Hippocampal formation (tissue), 2 donors: ENCODE results near the gene HCAR1.
"Not testable (repeated sequence)": the region's sequence is repeated elsewhere in the genome, so short reads cannot be mapped to it uniquely, and the experiment has no call there.

Source experiments
- DNase-seq, 2 donors: peaks; one replicate each; lab custom pipeline; 2025; lab: John Stamatoyannopoulos, UW

HCAR1 gene

DNA sequence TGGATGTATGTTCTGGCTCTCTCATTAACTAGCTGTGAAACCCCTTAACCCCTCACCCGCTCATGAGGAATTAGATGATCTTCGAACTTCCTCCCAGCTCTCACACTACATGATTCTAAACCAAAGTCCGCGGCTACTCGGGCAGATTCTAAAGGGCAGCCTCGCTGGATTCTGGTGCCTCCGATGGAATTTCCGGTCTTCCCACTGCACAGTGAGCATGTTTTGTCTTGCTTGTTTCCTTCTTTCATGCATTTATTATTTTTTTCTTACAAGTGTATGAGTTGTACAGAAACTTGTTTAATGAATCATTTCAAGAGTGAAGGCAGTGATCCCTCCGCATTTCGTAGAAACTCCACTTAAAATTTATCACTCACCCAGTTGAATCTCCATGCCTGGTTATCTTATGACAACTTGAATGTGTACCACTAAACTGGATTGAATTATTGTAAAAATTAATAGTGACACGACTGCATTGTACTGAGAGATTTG lies 9.5 kb downstream of the HCAR1 start:
- DNase-seq: no peak

DNA sequence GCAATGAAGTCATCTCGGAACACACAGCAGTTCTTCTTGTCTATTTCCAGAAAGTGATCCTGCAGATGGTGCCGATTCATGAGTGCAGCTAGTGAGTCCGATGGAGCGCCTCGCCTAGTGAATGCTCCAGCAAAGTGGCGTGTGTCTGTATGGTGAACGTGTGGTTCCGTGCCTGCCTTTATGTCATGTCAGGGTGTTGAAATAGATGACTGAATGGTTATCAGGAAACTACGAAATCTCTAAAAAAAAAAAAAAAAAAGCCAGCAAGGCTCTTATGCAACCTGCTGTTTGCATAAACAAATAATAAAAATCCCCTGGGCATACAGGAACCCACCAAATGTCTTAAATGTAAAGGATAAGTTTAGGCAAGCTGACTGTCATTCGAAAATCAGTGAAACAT lies 14.0 kb downstream of the HCAR1 start, which contains the start of gene HCAR3:
Gene HCAR3, minus strand, starts transcription at position 154 of the 400 bp plus-strand sequence. Its CDS starts 74 bp downstream, at position 80.
- not testable (repeated sequence) for DNase-seq

GRCh38 chr12:122715211-122715610 lies 15.4 kb downstream of the HCAR1 start:
- DNase-seq: not testable (repeated sequence)

GRCh38 chr12:122713491-122714188 lies 17.0 kb downstream of the HCAR1 start:
- DNase-seq: not testable (repeated sequence)

- not testable (repeated sequence) for DNase-seq
Observed at GRCh38 chr12:122711266-122711665, 19.4 kb downstream of the HCAR1 start.

GRCh38 chr12:122710341-122710740 lies 20.3 kb downstream of the HCAR1 start:
- not testable (repeated sequence) for DNase-seq

DNA sequence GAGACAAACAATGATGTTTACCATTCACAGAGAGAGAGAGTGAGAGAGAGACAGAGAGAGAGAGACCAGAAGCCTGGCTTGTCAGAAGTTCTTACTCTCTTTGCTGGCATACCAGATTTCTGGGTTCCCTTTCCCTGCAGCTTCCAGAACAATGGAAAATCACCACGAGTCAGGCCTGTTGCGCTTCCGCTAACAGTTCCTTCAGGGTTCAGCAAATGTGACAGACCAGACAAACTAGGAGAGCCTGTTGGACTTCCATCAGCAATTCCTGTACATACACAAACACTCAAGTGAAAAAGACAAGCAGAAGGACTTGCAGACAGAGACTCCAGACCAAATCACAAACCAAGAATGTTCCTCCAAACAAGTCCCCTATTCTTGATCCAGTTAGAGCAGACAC lies 21.4 kb downstream of the HCAR1 start:
- not testable (repeated sequence) for DNase-seq

- DNase-seq: not testable (repeated sequence)
Observed at GRCh38 chr12:122703841-122704240, 26.8 kb downstream of the HCAR1 start.

DNA sequence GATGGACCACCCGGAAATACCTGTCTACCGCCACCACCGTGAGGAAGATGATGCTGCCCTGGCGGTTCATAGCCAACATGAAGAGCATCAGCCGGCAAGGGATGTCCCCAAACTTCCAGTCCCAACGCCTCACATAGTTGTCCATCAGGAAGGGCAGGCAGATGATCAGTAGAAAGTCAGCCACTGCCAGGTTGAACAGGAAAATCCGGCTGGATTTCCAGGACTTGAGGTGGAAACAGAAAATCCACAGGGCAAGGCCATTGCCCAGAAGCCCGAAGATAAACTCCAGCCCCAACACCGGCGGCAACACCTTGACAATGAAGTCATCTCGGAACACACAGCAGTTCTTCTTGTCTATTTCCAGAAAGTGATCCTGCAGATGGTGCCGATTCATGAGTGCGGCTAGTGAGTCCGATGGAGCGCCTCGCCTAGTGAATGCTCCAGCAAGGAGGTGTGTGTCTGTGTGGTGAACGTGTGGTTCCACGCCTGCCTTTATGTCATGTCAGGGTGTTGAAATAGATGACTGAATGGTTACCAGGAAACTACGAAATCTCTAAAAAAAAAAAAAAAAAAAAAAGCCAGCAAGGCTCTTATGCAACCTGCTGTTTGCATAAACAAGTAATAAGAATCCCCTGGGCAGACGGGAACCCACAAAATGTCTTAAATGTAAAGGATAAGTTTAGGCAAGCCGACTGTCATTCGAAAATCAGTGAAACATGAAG lies 27.6 kb downstream of the HCAR1 start, which contains the start of gene HCAR2:
Gene HCAR2, minus strand, starts transcription at position 468 of the 722 bp plus-strand sequence. Its CDS starts 74 bp downstream, at position 394.
- not testable (repeated sequence) for DNase-seq

GRCh38 chr12:122701481-122701880 lies 29.2 kb downstream of the HCAR1 start:
- DNase-seq: not testable (repeated sequence)

DNA sequence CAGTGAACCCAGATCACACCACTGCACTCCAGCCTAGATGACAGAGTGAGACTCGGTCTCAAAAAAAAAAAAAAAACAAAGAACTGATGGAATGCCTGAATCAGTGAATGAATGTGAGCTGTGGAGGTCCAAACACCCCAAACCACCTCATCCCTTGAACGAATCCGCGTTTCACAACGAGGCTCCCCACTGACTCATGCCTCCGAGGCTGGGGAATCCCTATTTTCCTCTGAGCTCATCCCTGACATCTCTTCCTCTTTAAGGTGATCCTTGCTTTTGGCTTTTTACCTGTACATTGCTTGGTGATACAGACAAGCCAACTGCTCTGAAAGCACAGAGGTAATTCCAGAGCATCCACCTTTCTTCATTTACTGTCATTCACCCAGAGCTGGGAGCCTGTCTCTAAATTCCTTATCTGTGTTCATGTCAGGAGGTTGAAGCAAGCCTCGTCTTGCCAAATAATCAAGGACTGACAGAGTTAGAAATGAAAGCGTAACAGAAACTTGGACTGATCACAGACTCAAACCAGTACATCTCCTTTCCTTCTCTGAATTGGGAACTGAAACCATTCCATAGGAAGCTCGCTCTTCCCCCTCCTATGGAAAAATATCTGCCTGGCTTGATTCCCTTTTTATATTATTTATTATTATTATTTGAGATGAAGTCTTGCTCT lies 30.5 kb downstream of the HCAR1 start:
- DNase-seq: not testable (repeated sequence)

- not testable (repeated sequence) for DNase-seq
Observed at GRCh38 chr12:122696922-122697321, 33.7 kb downstream of the HCAR1 start.

DNA sequence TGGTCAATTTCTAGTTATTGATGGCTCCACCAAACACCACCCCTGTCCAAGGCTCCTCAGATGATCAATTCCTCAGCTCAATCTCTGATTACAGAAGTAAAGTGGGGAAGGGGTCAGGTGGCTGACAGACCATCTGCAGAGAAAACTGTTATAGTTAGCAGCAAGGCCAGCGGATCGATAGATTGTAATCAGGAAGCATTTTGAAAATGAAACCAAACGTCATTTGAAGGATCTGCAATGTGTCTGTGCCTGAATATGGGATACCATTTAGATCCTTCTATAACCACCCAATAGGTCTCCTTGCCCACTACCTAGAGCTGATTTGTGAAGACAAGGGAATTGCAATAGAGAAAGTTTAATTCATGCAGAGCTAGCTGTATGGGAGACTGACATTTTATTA lies 39.1 kb downstream of the HCAR1 start:
- no peak for DNase-seq

DNA sequence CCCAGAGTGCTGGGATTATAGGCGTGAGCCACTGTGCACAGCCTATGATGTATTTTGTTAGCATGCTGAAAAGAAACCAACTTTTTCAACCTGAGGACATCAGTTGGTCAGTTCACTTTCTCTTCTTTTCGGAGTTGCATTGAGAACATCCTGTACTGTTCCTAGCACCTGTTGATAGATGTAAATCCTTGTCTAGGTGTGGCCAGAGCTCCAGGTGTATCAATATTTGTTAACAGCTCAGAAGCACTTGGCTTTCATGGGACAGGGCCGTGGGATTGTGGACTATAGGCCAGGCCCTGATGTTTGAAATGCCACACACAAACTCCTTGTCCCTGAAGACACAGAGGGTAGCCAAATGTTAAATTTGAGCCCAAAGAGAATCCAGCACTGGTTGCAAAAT lies 42.4 kb downstream of the HCAR1 start:
- no peak for DNase-seq

DNA sequence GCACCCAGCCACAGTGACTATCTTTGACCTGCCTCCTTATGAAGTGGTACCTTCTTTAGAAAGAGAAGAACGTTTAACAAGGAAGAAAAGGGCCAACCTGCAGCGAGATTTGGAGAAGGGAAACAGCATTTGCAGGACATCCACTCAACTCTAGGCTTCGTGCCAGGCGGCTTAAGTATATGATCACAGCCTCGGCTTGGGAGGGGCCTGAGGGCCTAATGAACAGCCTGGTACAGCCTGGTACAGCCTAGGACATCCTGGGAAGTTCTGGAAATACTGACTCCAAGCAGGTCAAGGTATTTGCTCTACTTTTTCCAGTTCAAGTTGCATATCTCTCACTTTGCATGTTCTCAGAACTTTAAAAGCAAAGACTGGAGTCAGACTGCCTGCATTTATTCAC lies 43.6 kb downstream of the HCAR1 start:
- no peak for DNase-seq

DNA sequence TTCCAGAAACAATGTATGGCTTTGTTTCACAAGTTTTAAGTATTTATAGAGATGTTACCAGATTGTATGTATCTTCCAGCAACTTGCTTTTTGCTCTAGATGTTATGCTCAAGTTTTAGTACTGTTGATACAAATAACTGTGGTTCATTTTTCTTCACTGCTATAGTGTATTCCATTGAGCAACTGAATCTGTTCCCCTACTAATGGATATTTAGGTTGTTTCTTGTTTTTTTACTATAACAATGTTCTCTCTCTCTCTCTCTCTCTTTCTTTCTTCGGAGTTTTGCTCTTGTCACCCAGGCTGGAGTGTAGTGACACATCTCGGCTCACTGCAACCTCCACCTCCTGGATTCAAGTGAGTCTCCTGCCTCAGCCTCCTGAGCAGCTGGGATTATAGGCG lies 44.1 kb downstream of the HCAR1 start:
- no peak for DNase-seq

GRCh38 chr12:122684297-122684813 lies 46.3 kb downstream of the HCAR1 start:
- no peak for DNase-seq

DNA sequence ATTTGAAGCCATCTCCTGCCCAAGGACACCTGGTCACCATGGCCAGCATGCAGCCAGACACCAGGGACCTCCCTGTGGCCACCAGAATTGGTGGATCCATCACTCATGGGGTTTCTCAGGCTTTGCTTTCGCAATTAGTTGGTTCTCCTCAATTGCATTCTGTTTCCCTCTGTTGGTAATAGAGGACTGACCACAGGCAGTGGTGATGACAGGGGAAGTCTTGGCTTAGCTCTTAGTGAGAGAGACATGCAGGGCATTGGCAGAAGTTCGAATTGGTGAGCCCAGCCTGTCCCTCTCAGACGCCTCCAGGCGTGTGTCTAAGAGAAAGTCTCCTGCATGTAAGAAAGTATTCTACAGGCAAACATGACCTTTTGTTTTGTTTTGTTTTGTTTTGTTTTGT lies 48.8 kb downstream of the HCAR1 start:
- no peak for DNase-seq

- not testable (repeated sequence) for DNase-seq
Observed at GRCh38 chr12:122680989-122681388, 49.7 kb downstream of the HCAR1 start.

DNA sequence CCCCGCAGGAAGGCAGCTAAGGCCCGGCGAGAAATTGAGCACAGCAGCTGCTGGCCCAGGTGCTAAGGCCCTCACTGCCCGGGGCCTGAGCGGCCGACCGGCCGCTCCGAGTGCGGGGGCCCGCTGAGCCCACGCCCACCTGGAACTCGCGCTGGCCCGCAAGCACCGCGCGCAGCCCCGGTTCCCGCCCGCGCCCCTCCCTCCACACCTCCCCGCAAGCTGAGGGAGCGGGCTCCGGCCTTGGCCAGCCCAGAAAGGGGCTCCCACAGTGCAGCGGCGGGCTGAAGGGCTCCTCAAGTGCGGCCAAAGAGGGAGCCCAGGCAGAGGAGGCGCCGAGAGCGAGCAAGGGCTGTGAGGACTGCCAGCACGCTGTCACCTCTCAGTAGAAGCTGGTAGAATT lies 53.9 kb downstream of the HCAR1 start:
- not testable (repeated sequence) for DNase-seq
